CD4-positive, alpha-beta T cell treated with Interleukin-6 at 100 ng/mL for 8 hours (primary cell): ENCODE measurements around the gene BAHD1.

Source experiments
- DNase-seq: peaks from one replicate; pipeline ENCODE4 v3.0.0-alpha.2; 2020; ENCODE audit warnings: mixed read lengths, low spot score

Gene BAHD1

DNA sequence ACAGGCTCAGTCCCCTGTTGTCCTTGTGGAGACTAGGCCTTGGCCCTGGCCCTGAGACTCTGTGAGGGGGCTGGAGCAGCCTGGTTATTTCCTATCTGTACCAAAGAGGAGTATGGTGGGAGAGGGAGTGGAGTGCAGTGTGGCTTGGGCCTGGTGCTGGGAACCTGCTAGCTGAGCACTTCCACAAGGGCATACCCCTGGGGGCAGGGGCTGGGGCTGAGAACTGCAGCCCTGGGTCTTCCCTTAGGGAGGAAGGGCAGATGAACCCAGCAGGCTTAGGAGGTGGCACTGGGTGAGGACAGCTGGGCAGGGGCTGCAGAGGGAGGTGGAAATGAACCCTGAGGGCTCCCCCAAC lies 26.5 kb downstream of the BAHD1 start:
- no peak for DNase-seq

DNA sequence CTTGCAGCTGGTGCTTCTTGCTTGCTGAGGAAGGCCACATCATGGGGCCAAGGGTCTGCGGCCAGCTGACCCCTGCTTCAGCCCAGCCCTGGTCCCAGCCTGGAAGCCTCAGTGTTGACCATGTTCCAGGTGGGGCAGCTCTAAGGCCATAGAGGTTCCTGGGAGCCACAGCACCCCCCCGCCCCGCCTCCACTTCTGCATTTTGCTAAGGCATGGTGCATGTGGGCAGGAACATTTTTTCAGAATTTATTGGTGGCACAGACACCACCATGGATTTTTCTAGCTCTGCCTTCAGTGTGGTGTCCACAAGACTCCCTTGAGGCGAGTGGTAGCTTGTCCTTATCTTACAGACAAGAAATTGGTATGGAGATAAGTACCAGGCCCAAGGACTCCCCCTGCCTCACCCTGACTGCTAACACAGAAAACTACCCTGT lies 28.2 kb downstream of the BAHD1 start:
- no peak for DNase-seq

GRCh38 chr15:40469776-40470390 lies 29.1 kb downstream of the BAHD1 start:
- DNase-seq = no peak

- DNase-seq = peak; percentile 51
These were observed 29.8 kb downstream of the BAHD1 start, which contains the start of gene CHST14 for GRCh38 chr15:40470423-40471104. Gene CHST14 (plus strand): TSS chr15:40470984. CDS start chr15:40471214, 230 bp downstream.

GRCh38 chr15:40471105-40471807 lies 30.5 kb downstream of the BAHD1 start:
- DNase-seq = no peak

- no peak for DNase-seq
These were observed 31.0 kb downstream of the BAHD1 start for GRCh38 chr15:40471808-40472150.

- no peak for DNase-seq
These were observed 31.5 kb downstream of the BAHD1 start for GRCh38 chr15:40472171-40472727.

DNA sequence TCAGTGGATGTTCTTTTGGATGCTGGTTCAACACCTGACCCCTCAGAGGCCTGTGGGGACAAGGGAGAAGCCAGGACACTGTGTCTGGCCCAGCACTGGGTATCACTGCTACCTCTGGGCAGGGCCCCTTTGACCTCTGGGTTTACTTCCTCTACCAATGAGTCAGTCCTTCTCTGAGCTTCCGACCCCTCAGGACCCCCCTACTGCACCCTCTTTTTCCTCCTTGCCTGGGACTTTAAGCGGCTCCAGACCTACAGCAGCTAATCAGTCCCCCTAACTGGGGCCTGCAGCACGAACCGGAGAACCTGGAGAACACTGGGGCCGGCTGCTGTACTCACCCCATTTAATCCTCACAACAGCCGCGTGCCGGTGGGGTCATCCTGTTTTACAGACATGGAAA lies 33.8 kb downstream of the BAHD1 start:
- DNase-seq = no peak

- no peak for DNase-seq
These were observed 37.0 kb downstream of the BAHD1 start for GRCh38 chr15:40477642-40478327.

DNA sequence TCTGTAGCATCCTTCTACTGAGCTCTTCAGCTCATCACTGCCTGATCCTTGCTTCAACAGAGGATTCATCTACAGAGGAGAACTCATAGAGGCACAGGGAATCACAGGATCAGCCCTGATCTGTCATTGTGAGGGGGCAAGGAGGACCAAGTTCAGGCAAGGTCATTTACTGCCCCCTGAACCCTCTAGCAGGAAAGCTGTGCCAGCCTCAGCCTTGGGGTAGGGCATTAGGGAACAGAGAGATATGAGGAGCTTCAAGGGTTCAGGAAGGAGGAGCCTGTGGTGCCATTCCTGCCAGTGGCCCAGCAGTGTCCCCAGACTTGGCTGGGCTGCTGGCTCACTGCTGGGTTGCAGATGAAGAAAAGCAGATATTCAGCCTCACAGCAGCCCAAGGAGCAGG lies 38.3 kb downstream of the BAHD1 start:
- no peak for DNase-seq

DNA sequence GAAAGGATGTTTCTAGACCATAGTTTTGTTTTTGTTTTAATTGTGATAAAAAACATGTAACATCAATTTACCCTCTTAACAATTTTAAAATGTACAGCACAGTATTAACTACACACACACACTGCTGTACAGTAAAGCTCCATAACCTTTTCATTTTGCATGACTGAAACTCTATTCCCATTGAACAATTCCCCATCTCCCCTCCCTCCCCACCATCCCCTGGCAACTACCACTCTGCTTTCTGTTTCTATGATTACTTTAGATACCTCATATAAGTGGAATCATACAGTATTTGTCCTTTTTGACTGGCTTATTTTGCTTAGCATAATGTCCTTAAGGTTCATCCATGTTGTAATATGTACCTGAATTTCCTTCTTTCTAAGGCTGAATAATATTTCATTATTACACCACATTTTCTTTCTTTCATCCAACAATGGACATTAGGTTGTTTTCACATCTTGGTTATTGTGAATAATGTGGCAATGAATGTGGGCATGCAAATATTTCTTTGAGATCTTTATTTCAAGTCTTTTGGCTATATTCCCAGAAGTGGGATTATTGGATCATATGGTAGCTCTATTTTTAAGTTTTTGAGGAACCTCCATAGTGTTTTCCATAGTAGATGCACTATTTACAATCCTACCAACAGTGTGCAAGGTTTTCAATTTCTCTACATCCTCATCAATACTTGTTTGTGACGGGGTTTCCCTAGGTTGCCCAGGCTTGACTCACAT lies 40.8 kb downstream of the BAHD1 start:
- no peak for DNase-seq

DNA sequence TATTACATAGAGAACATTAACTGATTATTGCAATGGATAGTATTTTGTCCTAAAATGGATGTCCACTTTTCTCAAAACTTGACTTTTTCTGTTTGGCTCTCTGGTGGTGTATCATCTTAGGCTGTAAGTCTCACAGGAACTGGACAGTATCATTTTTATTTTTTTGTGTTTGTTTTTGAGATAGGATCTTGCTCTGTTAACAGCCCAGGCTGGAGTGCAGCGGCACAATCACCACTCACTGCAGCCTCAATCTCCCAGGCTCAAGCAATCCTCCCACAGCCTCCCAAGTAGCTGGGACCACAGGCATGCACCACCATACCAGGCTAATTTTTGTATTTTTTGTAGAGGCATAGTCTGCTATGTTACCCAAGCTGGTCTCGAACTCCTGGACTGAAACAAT lies 43.2 kb downstream of the BAHD1 start:
- DNase-seq = no peak

GRCh38 chr15:40486066-40486770 lies 45.5 kb downstream of the BAHD1 start:
- no peak for DNase-seq

DNA sequence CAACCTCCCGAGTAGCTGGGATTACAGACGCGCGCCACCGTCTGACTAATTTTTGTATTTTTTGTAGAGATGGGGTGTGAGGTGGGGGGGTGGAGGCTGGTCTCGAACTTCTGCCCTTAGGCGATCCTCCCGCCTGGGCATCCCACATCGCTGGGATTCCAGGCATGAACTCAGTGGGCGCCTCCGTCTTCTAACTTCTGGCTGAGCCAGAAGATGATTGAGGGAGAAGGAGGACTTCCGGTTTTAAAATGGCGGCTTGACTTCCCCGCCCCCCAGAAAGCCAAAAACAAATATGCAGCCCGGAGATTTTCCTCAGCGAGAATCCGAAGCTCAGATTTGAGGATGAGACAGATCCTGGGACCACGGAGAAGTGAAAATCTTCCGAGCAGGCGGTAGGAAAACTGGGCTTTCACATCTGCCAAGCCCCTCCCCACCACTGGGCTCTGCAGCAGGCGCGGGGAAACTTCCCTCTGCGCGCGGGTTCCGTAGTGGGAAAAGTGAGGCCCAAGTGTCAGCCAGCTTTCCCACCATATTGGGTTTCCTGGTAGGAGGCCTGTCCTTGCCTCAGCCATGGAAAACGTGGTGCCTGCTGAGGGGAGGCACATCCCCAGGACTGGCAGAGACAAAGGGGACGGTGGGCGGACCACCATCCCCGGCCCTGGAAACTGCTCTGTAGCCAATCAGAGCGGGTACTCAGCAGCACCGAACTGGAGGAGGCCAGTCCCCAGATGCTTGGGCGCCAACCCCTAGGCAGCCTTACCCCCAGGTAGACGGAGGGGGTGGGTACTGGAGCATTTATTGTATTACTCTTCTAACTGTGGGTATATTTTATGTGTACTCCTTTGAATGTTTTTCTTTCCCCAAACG lies 47.3 kb downstream of the BAHD1 start:
- DNase-seq = no peak

DNA sequence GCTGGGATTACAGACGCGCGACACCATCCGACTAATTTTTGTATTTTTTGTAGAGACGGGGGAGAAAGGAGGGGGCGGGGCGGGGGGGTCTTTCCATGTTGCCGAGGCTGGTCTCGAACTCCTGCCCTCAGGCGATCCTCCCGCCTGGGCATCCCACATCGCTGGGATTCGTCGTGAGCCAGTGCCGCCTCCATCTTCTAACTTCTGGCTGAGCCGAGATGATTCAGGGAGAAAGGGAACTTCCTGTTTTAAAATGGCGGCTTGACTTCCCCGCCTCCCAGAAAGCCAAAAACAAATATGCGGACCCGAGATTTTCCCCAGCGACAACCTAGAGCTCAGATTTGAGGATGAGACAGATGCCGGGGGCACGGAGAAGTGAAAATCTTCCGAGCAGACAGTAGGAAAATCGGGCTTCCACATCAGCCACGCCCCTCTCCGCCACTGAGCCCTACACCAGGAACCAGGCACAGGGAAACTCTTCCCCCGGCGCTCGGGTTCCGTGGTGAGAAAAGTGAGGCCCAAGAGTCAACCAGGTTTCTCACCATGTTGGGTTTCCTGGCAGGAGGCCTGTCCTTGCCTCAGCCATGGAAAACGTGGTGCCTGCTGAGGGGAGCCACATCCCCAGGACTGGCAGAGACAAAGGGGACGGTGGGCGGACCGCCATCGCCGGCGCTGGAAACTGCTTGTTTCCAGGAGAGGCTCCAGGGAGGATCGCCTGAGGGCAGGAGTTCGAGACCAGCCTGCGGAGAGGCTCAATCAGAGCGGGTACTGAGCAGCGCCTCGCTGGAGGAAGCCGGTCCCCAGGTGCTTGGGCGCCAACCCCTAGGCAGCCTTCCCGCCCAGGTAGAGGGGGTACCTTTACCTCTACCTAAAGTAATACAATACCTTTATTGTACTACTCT lies 48.8 kb downstream of the BAHD1 start:
- no peak for DNase-seq

GRCh38 chr15:40493089-40493840 lies 52.5 kb downstream of the BAHD1 start:
- DNase-seq = peak; percentile 47

DNA sequence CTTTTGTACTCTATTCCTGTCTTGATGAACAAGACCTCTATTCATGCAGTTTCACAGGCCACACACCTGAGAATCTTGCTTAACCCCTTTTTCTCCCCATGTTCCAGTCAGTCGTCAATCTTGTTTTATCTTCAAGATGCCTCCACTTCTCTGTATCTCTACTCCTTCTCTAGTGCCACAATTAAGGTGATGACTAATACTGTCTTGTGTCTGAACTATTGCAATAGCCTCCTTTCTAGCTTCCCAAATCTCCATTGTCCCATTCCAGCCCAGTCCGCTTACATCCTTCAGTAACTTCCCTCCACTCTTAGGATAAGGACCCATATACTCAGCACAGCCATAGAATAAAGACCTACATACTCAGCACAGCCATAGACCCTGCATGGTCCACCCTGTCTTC lies 54.8 kb downstream of the BAHD1 start:
- DNase-seq = no peak

- DNase-seq = no peak
These were observed 57.7 kb downstream of the BAHD1 start for GRCh38 chr15:40498418-40498817.
